NCI-H226 (cell line): ENCODE results near the gene KRTAP12-1.
"Not testable (repeated sequence)": the region's sequence is repeated elsewhere in the genome, so short reads cannot be mapped to it uniquely, and the experiment has no call there.

ENCODE experiments used
- DNase-seq: peaks from one replicate; pipeline ENCODE4 v3.0.0-alpha.2; 2015

Gene KRTAP12-1

GRCh38 chr21:44664691-44665090, 17.3 kb downstream of the KRTAP12-1 start:
- DNase-seq = no peak

DNA sequence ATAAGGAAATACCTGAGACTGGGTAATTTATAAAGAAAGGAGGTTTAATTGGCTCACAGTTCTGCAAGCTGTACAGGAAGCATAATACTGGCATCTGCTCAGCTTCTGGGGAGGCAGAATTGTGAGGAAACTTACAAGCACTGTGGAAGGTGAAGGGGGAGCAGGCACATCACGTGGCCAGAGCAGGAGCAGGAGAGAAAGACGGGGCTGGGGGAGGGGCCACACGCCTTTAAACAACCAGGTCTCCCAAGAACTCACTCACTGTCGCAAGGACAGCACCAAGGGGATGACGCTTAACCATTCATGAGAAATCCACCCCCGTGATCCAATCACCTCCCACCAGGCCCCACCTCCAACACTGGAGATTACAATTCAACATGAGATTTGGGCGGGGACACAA, 20.4 kb downstream of the KRTAP12-1 start:
- not testable (repeated sequence) for DNase-seq

DNA sequence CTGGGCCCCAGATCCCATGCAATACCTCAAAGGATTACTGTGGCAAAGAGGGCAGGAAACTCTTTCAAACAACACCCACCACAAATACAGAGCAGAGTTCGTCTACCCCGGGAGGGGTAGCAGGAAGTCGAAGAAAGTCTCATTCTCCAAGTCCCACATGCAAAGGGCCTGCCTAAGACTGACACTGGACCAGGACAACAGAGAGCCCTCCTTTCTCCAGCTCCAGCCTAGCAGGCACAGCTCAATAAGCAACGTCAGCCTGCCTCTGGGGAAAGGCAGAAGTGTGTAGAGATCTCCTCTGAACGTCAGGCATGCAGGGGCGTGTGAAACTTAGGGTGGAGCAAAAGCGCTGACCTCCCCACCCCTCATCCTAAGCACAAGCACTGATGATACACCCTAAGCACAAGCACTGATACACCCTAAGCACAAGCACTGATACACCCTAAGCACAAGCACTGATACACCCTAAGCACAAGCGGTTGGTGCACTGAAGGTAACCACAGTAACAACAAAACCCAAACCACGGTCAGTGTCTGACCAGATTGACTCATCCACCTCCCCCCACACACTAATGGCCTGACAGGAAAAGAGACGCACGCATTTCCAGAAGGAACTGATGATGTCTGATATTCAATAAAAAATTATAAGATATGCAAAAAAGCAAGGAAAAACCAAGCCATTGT, 22.9 kb downstream of the KRTAP12-1 start:
- peak; percentile 15 for DNase-seq

GRCh38 chr21:44658541-44658910, 23.4 kb downstream of the KRTAP12-1 start:
- no peak for DNase-seq

DNA sequence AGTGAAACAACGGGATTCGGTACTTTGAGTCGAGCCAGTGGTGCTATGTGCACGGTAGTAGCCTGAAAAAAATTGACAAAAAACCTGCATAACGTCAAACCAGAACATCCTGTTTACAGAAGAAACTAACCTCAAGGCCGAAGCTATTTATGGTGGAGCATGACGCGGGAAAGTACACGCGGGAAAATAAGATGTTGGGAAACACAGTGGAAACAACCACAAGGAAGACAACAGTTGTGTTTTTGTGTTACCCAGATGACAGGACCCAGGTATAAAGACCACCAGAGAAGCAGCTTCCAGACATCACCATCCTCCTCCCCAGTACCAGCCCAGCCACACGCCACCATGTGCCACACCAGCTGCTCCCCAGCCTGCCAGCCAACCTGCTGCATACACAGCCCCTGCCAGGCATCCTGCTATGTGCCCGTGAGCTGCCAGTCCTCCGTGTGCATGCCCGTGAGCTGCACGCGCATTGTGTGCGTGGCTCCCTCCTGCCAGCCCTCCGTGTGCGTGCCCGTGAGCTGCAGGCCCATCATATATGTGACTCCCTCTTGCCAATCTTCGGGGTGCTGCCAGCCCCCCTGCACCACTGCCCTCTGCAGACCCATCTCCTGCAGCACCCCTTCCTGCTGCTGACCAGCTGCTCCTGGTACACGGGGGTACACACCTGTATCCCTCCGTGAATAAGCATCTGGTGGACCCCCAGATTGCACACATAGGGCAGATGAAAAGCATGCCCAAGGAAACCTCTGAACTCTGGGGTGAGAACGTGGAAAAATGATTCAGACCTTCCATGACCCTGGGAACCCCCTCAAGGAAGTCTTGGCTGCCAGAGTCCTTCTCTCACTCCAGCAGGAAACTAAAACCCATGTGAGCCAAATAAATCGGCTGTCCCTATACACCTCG, 24.1 kb downstream of the KRTAP12-1 start, which contains the start of gene KRTAP12-3:
Gene KRTAP12-3 (plus strand): TSS at position 298 of the 906 bp plus-strand sequence. CDS start 48 bp downstream, at position 346.
- DNase-seq = no peak

GRCh38 chr21:44656868-44657267, 25.1 kb downstream of the KRTAP12-1 start:
- DNase-seq = no peak

DNA sequence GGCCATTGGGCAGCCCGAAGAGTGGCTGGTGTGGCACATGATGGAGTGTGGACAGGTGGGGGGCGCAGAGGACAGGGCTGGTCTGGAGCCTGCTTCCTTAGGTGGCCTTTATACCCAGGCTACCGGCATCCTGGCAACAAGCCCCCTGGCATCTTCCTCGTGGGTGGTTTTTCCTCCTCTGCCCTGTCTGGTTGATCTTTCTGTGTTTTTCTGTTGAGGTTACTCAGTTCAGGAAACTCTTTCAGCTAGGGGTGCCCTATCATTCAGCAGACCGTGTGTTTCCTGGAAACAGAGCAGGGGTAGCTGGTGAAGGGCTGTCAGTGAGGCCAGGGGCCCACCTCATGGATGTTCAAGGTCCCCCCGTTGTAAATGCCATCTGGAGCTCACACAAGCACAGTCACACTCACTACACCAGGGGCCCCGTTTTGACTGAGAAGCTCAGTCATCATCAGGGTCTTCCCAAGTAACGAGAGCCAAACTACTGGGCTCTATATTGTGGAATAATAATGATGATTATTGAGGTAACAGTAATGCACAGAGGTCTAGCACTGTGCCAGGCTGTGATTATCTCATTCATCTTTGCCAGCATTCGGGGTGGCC, 27.3 kb downstream of the KRTAP12-1 start, which contains the start of gene KRTAP12-4:
Gene KRTAP12-4 (minus strand): TSS at position 84 of the 600 bp plus-strand sequence. CDS start 45 bp downstream, at position 39.
- DNase-seq = no peak

GRCh38 chr21:44653656-44654575, 28.0 kb downstream of the KRTAP12-1 start:
- DNase-seq = no peak

DNA sequence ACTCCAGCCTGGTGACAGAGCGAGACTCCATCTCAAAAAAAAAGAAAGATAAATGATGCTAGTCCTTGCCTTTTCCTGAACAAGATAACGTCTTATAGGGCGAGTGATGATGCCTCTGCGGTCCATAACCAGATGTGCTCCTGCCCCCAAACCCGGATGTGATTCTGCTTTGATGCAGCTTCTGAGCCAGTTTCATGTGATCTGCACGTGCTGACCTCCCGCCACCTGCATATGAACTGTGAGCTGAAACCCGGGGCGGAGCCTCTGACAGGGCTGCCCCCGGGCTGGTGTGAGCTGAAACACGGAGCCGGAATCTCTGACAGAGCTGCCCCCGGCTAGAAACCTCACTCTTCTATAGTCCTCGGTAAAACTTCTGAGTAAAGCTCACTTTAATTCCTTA, 28.8 kb downstream of the KRTAP12-1 start:
- DNase-seq = no peak

GRCh38 chr21:44650973-44651675, 30.8 kb downstream of the KRTAP12-1 start:
- DNase-seq = no peak

- no peak for DNase-seq
These were observed 31.5 kb downstream of the KRTAP12-1 start for GRCh38 chr21:44650265-44650972.

- DNase-seq = no peak
These were observed 32.4 kb downstream of the KRTAP12-1 start for GRCh38 chr21:44649521-44650100.

DNA sequence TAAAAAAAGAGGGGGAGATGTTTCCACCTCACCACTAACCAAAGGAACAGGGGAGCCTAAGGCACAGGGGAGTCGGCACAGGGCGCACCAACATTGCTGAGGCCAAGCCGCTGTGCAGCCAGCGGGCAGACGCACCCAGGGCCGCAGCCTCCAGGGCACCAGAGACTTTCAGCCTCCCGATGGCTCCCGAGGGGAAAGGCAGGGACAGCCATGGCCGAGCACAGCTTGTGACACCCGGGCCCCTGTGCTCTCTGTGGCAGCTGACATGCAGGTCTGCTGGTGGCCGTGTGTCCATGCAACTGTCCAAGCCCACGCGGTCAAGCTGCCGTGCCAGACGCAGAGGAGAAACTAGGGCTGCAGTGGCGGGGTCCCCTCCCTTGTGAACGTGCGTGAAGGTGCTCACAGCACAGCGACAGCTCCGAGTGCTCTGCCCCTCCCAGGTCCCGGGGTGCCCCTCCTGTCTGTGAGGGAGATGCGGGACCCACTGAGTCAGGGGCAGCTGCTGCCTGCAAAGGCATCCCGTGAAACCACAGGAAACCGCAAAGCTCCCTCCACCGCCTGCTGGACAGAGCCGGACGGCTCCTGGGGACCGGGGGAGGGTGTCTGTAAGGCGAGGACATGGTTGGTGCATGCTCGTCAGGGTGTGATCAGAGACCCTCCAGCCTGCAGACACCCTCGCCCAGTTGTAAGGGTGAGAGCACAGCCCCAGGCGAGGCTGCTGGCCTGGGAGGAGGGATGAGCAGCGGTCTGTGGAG, 33.2 kb downstream of the KRTAP12-1 start:
- DNase-seq = no peak

DNA sequence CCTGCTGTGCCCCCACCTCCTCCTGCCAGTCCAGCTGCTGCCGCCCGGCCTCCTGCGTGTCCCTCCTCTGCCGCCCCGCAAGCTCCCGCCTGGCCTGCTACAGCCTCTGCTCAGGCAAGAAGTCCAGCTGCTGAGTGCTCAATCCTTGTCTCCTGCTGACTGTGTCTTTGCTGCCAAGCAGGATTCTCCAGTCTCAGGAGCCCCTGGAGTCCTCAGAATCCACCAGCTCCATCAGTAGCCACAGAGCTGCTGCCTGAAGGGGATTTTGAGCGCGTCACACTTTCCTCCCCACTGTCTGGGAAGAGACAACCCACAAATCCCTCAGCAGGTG, 34.8 kb downstream of the KRTAP12-1 start:
- no peak for DNase-seq

GRCh38 chr21:44646366-44647221, 35.4 kb downstream of the KRTAP12-1 start, which contains the start of gene KRTAP10-11:
KRTAP10-11 (plus strand) TSS chr21:44646414; CDS start chr21:44646459, 45 bp downstream.
- DNase-seq = not testable (repeated sequence)

GRCh38 chr21:44644878-44645277, 37.1 kb downstream of the KRTAP12-1 start:
- DNase-seq = no peak

GRCh38 chr21:44643741-44644310, 38.1 kb downstream of the KRTAP12-1 start:
- no peak for DNase-seq

DNA sequence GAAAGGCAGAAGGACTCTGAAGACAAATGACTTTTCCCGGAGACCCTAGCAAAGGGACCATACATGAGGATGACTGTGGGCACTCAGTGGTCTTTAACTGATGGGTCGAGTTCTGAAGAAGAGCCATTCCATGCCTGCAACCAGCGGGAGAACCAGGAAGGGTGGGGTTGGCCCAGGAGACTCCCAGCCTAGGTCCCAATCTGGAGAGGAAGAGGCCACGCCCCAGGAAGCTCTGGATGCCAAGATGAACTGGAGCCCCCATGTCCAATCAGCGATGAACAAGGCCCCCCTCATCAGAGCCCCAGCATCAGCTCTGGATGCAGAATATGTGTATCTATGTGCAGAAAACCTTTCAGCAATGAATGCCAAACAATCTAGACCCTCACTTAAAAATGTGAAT, 41.2 kb downstream of the KRTAP12-1 start:
- no peak for DNase-seq

GRCh38 chr21:44639331-44639655, 42.7 kb downstream of the KRTAP12-1 start:
- DNase-seq = no peak
